OCI-M2 (cell line): ENCODE data around the gene THAP4.

Source experiments
- DNase-seq: peaks from one replicate; lab custom pipeline; 2025; ENCODE audit not compliant: unreplicated experiment; lab: John Stamatoyannopoulos, UW

The THAP4 gene

DNA sequence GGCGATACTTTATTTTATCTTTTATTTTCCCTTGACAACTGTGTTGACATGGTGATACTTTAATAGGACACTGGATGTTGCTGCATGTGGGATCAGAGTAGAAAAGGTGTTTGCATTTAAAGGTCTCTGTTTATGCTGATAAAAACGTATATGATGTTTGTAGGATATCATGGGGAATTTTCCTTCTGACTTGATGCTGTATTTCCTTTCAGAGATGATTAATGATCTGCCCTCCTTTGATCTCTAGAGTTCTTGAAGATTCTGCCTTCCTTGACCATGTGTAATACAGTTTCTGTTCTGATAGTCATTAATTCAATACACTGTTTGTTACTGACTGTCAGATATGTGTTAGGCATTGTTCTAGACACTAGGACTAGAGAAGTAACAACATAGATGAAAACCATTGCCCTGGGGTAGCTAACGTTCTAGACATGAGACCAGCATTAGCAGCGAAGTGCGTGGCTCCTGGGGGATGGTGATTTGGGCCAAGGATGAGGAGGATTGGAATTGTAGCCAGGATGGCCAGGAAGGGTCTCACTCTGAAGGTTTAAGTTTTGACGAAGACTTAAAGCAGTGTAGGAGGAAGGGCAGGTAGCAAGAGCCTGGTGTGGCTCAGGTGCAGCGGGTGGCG, 3.3 kb upstream of the THAP4 start:
- no peak for DNase-seq

DNA sequence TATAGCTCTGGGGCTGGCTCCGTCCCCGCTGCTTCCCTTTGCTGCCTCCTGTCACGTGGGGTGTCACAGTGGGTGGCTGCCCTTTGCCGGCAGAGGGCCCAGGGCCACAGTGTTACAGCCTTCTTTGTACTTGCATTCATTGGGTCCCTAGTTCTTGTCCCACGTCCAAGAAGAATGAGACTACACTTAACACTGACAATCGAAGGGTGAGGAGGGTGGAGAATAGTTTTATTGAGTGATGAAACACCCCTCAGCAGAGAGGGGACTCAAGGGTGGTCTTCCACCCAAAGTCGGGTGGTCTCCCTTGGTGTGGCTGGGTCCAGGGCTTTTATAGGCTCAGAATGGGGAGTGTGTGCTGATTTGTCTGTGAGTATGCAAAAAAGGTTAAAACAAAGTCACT, 2.4 kb upstream of the THAP4 start:
- no peak for DNase-seq

DNA sequence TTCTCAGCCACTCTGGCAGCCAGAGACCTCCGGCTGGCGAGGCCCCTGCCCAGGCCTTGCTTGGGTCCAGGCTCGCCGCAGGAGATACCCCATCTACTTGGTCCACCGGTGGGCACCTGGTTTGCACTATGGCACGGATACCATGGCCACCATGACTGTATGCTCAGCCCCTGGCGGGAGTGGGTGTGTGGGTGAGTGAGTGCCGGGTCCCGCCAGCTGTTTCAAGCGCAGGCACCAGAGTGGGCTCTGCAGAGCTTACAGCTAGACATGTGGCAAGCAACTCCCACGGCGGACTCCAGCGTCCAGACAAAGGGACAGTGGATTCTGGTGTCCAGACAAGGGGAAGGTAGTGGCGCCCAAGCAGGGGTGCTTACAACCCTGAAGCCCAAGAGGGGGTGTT, 2.0 kb upstream of the THAP4 start:
- DNase-seq, result no peak

DNA sequence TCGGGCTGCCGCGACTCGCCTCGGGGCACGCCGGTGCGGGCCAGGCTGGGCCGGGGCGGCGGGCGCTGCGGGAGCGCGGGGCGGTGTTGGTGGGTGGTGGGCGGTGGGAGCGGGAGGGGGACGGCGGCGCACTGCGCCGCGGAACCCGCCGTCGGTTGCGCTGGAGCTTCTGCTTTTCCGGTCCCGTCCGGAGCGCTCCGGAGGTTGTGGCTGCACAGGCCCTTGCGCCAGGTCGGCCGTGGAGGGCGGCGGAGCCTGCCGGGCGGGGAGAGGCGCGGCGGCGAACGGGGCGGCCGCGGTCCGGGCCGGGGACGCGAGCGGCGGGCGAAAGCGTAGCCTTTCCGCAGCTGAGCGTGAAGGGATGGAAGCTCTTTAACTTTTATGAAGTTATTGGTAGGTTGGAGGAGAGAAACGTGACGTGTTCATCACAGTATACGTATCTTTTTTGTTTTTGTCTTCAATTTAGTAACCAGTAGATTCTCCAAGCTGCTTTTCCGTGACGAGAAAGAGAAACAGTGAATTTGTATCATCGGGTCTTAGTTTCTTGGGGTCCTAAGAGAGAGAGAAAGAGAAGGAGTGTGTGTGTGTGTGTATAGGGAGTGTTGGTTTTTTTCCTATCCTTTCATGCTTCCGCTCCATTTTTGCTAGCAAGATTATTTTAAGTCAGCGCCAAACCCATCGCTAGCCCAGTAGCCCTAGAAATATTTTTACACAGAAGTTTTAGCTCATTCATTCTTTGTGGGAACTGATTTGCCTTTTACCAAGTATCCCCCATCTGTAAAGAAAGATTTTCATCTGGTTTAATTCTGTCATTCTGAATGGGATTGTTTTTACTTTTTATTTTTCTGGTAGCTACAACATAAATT, 1.1 kb upstream of the THAP4 start:
- DNase-seq, result no peak

DNA sequence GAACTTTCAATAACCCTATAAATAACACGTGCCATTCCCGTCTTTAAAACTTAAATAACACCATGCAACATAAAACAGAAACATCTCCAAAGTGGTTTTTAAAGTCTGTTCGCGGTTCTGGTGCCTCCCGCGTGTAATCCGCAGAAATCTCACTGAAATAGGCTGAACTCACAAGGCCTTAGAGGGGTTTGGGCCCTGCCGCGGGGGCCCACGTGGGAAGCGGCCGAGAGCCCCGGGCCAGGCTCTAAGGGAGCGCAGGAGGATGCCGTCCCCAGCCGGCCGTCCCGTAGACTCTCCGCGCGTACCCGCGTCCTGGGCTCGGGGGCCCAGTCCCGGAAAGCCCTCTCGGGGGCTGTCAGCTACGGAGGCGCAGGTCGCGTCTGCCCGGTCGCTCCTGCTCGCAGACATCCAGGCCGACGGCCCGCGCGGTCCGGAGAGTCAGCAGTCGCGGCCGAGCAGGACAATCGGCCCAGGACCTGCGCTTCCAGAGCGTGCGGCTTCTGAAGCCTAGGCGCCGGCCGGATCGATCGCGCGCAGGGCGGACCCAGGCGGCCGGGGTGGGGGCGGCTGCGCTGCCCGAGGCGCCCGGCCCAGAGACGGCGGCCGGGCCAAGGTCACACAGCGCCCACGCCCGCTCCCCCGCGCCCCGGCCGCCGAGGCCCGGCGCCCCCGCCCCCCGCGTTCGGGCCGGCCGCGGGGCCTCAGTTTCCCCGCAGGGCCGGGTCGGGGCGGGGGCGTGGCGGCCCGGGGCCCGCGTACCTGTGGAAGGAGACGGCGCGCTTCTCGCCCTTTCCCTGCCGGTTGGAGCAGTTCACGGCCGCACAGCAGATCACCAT, 558 bp downstream of the THAP4 start:
- no peak for DNase-seq

DNA sequence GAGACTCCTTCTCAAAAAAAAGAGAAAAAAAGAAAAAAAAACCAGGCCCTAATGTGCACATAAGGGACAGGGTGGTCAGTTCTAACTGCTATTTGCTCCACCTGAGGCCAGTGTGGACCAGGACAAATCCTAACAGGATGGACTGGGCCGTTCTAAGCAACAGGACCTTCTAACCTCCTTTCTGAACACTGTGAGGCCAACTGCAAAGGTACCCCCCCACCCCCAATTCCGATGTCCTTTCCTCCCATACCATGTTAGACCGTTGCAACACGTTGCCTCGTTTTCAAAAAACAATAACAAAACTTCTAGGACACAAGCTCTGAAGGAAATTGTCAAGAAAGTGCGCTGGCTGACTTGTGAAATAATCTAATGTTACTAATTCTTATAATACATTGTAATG, 1.2 kb downstream of the THAP4 start:
- no peak for DNase-seq

DNA sequence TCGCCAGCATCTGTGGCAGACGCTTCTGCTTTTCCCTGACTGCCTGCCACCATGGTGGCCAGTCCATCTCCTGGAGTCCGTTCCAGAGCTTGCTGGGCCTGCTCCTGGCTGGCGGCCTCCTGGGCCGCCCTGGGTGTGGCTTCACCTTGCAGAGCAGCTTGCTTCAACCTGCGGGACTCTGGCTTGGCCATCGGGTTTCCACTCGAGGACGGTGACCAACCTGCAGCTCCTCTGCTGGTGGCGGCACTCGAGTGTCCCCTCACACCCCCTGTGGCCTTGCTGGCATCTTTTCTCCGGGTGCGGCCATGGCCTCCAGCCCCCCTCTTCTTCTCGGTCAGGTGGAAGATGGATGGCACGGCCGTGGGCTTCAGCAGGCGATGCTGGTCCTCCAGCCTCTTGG, 3.4 kb downstream of the THAP4 start:
- no peak for DNase-seq

DNA sequence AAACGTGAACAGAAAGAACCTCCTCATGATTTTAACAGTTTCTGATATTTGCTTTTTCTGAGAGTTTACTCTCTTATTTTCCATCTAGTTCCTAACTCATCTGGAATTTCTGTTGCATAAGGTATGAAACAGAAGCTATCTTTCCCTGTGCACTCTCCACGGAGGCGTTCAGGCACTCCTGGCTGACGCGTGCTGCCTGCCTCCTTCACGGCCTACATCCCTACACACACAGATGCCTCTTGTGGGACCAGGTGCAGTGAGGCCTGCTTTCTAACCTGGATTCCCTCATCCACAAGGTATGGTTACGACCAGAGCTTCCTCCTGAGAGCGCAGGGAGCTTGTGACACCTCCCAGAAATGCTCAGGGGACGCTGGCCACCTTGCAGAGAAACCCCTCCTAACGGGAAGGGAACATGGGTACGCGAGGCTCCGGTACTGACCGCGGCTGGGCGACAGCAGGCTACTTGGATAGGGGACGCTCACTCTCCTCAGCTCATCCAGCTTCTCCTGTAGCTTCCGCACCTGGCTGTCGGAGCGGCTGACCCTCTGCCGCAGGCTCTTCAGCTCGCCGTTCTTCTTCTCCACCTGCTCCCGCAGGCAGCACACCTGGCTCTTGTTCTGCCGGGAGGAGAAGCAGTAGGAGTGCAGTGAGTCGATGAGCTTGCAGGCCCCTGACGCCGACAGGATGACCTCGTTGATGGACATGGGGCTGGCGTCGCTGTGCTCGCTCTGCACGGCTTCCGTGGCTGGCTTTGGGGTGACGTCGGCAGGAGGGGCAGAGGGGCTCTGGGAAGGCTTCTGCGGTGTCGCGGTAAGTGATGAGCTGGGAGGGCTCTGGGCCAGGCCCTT, 4.3 kb downstream of the THAP4 start:
- no peak for DNase-seq

DNA sequence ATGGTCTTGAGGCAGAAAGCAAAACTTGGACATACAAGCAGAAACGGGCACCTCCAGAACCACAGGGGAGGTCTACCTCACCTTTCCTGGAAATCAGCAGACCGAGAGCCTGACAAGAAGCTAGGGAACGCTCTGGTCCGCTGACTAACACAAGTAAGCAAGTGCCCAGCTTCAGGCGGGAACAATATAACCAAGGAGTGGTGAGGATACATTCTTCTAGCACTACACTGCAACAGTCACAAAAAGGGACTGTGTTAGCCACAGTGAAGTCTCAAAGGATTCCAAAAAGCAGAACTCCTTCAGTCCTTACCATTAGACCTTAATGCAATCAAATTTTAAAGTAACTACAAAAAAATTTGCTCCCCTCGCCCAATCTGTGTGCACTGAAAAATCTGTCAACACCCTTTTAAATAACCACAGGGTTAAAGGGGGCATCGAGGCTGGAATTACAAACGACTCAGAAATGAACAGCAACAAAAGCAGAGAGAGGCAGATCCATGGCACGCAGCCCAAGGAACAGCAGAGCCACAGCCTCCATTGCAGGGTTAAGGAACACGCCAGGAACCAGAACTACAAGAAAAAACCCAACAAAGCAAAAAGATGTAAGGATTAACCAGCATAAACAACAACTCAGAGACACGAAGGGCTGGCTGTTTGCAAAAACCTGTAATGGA, 7.1 kb downstream of the THAP4 start:
- no peak for DNase-seq

DNA sequence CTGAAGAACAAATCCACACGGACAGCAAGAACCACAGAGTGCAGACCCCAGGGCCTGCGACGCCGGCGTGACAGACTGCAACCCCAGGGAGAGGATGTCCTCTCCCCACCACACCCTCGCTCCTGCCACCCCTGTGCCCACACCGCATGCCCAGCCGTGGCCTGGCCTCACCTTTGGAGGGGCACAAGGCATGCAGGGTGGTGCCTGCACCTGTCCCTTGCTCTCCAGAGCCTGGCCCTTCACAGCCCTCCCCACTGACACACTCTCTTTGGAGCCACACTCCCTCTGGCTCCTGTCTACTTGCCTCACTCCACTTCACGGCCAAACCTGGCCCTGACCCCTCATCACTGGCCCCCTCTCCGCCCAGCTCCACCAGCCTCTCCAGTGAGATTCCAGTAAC, 9.3 kb downstream of the THAP4 start:
- DNase-seq, result no peak

DNA sequence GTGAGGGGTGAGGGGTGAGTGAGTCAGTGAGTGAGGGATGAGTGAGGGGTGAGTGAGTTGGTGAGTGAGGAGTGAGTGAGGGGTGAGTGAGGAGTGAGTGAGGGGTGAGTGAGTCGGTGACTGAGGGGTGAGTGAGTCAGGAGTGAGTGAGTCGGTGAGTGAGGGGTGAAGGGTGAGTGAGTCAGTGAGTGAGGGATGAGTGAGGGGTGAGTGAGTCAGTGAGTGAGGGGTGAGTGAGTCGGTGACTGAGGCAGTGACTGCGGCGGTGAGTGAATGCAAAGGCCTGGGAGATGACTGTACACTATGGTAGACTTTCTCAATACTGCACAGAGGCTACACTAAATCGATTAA, 16.6 kb downstream of the THAP4 start:
- no peak for DNase-seq

DNA sequence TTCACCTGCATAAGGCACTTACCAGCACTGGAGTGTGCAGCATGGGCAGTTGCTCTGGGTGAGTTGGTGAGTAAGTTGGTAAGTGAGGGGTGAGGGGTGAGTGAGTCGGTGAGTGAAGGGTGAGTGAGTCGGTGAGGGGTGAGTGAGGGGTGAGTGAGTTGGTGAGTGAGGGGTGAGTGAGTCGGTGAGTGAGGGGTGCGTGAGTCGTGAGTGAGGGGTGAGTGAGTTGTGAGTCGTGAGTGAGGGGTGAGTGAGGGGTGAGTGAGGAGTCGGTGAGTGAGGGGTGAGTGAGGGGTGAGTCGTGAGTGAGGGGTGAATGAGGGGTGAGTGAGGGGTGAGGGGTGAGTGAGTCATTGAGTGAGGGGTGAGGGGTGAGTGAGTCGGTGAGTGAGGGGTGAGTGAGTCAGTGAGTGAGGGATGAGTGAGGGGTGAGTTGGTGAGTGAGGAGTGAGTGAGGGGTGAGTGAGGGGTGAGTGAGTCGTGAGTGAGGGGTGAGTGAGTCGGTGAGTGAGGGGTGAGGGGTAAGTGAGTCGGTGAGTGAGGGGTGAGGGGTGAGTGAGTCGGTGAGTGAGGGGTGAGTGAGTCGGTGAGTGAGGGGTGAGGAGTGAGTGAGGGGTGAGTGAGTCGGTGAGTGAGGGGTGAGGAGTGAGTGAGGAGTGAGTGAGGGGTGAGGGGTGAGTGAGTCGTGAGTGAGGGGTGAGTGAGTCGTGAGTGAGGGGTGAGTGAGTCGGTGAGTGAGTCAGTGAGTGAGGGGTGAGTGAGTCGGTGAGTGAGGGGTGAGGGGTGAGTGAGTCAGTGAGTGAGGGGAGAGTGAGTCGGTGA, 17.1 kb downstream of the THAP4 start:
- DNase-seq, result no peak

DNA sequence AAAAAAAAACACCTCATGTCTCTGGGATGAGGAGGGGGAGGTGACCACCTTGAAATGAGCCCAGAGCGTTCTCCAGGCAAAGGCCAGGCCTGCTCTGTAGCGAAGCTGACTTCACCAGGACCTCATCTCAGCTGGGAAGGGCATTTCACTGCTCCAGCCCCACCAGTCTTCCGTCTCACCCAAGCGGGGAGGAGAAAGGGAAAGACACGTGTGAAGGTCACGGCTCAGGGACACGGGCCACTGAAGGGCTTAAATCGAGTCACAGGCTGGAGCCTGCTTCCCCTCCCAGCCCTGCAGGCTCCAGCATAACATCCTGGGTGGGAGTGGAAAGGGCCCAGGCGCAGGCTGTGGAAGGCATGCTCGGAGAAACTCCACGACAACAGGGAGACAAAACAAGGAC, 18.1 kb downstream of the THAP4 start:
- DNase-seq, result no peak

DNA sequence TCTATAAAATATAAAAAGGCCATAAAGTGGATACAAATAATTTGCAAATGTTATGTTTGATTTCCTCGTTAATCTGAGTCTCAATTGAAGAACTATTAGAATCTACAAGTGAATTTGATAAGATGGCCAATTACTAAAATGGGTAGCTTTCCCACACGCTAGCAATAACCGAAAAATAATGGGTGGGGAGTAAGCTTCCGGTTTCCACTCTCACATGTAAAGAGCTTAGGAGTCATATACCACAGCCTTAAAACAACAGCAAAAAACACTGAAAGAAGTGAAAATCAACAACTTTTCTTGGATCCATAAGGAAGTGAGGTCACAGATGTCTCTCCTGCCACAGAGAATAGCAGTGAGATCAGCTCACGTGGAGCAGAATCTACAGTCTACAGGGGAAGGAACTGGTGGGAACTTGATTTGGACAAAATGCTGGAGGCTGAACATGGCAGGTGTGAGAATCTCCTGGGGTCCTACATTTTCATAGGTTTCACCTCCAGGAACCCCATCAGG, 18.6 kb downstream of the THAP4 start:
- no peak for DNase-seq

DNA sequence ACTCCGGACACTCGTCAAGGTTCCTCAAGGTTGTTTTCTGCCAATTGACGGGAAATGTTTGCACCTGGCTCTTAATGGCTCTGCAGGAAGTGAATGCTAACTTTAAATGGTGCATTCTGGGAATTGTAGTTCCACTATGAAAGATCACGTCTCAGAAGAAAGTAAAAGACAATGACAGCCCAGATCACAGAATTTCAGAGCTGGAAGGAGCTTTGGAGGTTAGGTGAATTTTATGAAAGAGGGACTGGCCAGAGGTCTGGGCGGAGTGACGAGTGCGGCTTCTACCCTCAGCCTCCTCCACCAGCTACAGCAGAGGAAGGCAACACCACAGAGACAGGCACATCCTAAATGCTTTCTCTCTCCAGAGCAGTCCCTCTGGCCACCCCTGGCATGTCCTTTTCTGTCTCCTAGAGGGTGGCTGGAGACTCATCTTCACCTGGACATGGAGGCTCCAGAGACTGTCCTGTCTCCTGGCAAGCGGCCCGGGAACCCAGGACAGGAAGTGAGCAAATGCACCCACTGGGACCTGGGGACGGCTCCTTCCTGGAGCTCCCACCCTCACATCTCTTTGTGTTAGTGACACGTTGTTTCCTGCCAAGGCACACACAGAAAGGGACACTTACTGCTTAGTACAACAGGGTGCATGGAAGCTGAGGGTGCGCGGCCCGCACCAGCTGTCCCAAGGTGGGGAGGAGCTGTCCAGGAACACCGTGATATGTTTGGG, 19.4 kb downstream of the THAP4 start:
- DNase-seq, result no peak

DNA sequence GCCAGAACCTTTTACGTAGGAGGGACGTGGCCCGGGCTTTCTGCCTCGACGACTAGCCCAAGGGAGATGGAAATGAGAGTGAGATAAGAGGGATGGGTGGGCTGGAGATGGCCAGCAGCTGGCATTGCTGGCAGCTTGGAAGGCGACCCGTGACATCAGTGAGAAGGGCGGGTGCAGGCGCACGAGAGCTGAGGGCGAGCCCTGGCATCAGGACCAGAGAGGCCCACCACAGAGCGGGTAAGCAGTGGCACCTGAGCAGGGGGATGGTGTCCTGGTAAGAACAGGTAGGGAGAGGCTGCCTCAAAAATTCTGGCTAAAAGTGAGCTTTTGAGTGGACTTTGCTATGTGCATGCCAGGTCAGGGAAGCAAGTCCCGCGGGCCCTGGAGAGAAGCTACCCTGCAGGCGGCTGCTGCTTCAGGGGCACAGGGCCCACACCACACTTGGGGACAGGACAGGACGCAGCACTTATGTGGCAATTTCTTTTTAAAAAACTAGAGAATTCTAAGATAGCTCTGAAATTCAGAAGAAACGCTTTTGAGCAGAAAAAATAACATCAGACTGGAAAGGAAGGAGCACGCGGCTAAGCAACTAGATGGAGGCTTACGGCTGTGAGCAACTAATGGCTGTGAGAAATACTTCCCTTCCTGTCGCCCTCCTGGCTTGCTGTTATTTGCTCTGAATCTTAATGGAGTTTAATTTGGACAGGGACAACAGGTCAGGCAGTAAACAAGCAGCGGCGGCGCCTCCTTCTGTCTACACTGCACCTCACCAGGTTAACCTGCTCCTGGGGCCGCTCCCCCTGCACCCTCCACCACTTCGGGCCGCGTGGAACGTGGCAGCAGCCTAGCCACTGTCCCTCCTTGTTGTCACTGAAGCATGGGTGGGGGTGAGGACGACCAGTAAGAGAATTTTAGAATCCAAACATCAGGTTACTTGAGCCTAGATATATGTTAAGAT, 20.5 kb downstream of the THAP4 start:
- DNase-seq, result no peak

DNA sequence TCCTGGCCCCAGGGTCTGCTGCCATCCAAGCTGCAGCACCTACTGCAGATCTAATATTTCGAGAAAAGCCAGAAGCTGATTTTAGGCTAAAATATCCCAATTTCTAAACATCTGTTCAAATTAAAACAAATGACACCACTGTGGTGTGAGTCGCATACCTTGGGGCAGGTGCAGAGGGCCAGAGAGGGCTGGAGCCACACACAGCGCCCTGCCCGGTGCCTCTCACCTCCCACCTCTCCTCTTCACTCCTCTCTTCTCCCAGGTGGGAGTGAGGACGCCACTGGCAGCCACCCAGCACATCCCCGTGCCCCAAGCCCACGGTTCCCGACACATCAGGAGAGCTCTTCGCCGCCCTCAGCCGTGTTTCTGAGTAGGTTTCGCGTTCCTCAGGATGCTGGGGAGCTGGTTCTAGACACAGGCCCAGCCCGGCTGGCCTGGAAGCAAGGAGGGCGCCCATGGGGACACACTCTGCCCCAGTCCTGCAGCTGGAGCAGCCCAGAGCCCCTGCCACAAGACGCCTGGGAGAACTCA, 21.4 kb downstream of the THAP4 start:
- no peak for DNase-seq
